Glutamatergic neuron (in vitro differentiated cells): ENCODE measurements around the gene RIN1. TPM values are rescaled to one million over a fixed set of nuclear protein-coding genes. Genes with fewer than 3 reads are reported as not detected.
"Not testable (repeated sequence)": the region's sequence is repeated elsewhere in the genome, so short reads cannot be mapped to it uniquely, and the experiment has no call there.

ENCODE experiments used
- DNase-seq: peaks from one replicate; pipeline ENCODE4 v3.0.0; 2022
- H3K27ac Mint-ChIP-seq: one replicate; pipeline ENCODE4 v1.8.0; 2020; ENCODE audit warnings: mild to moderate bottlenecking, mixed read lengths, inconsistent platforms; ENCODE audit not compliant: unreplicated experiment
- H3K27me3 Mint-ChIP-seq: one replicate; pipeline ENCODE4 v1.8.0; 2020; ENCODE audit warnings: mild to moderate bottlenecking, moderate library complexity, mixed read lengths, inconsistent platforms; ENCODE audit not compliant: unreplicated experiment
- H3K36me3 Mint-ChIP-seq: one replicate; pipeline ENCODE4 v1.8.0; 2020; ENCODE audit warnings: mild to moderate bottlenecking, mixed read lengths, inconsistent platforms; ENCODE audit not compliant: unreplicated experiment
- H3K4me1 Mint-ChIP-seq: one replicate; pipeline ENCODE4 v1.8.0; 2020; ENCODE audit warnings: mild to moderate bottlenecking, low read depth, mixed read lengths, inconsistent platforms; ENCODE audit not compliant: unreplicated experiment
- H3K4me3 Mint-ChIP-seq: one replicate; pipeline ENCODE4 v1.8.0; 2020; ENCODE audit warnings: mild to moderate bottlenecking, mixed read lengths, inconsistent platforms; ENCODE audit not compliant: unreplicated experiment
- H3K9me3 Mint-ChIP-seq: one replicate; pipeline ENCODE4 v1.8.0; 2020; ENCODE audit warnings: mild to moderate bottlenecking, moderate library complexity, mixed read lengths, inconsistent platforms; ENCODE audit not compliant: unreplicated experiment
- CTCF ChIP-seq: fragments of 200-600 bp; sonication (generic); IDR thresholded peaks from one replicate; pipeline ENCODE4 v1.5.0; 2021; ENCODE audit not compliant: partially characterized antibody, unreplicated experiment
- total RNA-seq: library from RNA; stranded (reverse); fragmentation: NEBNext Ultra II Directional; extraction: Animal tissue kit (Norgen Biotek cat#: 25700); gene quantifications from one replicate; pipeline ENCODE4 v1.2.1, GENCODE V29; 2021; ENCODE audit not compliant: unreplicated experiment

RIN1 gene
- total RNA-seq, 1 donor from 2014 or later, result 1.9 TPM

DNA sequence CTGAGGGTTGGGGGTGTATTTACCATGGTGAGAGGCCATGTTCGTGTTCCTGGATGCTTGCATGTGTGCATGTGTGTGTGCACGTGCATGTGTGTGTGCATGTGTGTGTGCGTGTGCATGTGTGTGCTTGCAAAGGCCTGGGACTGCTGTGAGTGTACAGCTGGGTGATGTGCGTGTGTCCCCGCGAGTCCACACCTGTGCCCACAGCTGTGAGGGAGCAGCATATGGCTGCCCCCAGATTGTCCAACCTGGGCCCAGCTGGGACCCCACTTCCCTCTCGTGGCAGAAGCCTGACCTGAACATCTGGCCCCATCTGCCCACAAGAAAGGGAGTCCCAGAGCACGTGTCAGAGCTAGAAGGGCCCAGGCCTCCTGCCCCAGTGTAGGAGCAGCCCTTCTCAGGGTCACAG lies 11.0 kb downstream of the RIN1 start:
- H3K4me3 Mint-ChIP-seq, result peak overlapping the region; percentile 40
- H3K4me1 Mint-ChIP-seq, result peaks cover 26% of the 10 kb centered on the region
- H3K27me3 Mint-ChIP-seq, result peaks cover 26% of the 10 kb centered on the region
- TF ChIP-seq CTCF, result no peak
- no peaks in the 10 kb centered on the region for H3K36me3 Mint-ChIP-seq
- DNase-seq, result peak; percentile 74
- peaks cover 20% of the 10 kb centered on the region for H3K9me3 Mint-ChIP-seq
- peak overlapping the region; percentile 88 for H3K27ac Mint-ChIP-seq

GRCh38 chr11:66324664-66325063 lies 11.6 kb downstream of the RIN1 start:
- Mint-ChIP-seq H3K36me3 (no peaks in the 10 kb centered on the region), H3K27ac (peak overlapping the region; percentile 88), H3K4me3 (no peak overlapping the region), H3K27me3 (peaks cover 24% of the 10 kb centered on the region), H3K9me3 (peaks cover 25% of the 10 kb centered on the region), H3K4me1 (peaks cover 26% of the 10 kb centered on the region)
- DNase-seq, result no peak
- TF ChIP-seq CTCF, result no peak

DNA sequence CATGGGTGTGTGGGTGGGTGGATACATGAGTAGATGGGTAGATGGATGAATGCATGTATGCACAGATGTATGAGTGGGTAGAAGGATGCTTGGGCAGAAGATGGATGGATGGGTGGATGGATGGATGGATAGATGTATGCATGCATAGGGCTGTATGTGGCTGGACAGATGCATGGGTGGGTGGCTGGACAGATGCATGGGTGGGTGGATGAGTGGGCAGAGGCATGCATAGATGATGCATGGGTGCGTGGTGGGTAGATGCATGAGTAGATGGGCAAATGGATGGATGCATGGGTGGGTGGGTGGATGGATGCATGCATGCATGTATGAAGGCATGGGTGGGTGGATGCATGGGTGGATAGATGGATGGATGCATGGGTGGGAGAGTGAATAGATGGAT lies 12.6 kb downstream of the RIN1 start:
- Mint-ChIP-seq H3K9me3 (peaks cover 30% of the 10 kb centered on the region), H3K27ac (no peak overlapping the region), H3K27me3 (peaks cover 30% of the 10 kb centered on the region), H3K36me3 (no peaks in the 10 kb centered on the region), H3K4me1 (peaks cover 31% of the 10 kb centered on the region), H3K4me3 (no peak overlapping the region)
- TF ChIP-seq CTCF, result no peak
- DNase-seq, result no peak

DNA sequence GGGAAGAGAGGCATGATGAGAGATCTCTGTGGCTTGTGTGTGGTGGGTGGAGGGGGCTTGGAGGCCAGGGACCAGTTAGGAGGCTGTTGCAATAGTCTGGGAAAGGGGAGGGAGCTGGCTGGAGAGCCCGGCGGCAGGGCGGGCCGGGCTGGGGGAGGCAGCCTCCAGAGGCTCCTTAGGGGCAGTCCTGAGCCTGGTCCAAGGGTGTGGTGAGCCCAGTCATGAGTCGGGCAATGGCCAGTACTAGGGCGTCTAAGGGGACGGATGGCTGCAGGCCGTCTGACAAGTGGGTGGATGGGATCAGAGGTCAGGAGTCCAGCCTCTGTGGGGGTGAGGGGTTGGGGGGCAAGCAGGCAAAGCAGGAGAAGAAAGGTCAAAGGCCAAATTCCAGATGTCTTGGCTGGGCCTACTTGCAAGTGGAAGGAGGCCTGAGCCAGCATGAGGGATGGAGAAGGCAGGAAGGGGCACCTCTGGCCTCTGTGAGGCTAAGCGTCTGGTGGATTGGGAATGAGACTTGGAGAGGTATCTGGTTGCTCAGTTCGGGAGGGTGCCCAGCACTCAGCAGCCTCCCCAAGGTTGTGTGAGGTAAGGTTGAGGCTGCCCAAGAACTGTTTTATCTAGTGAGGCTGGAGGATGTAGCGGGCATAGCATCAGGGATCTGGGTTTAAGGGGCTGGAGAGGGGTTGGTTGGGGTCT lies 13.4 kb downstream of the RIN1 start:
- peaks cover 30% of the 10 kb centered on the region for H3K27me3 Mint-ChIP-seq
- no peak for TF ChIP-seq CTCF
- H3K4me1 Mint-ChIP-seq, result peaks cover 35% of the 10 kb centered on the region
- DNase-seq, result no peak
- H3K36me3 Mint-ChIP-seq, result no peaks in the 10 kb centered on the region
- H3K9me3 Mint-ChIP-seq, result peaks cover 36% of the 10 kb centered on the region
- no peak overlapping the region for H3K27ac Mint-ChIP-seq
- no peak overlapping the region for H3K4me3 Mint-ChIP-seq

- Mint-ChIP-seq H3K4me3 (no peak overlapping the region), H3K36me3 (no peaks in the 10 kb centered on the region), H3K4me1 (peaks cover 34% of the 10 kb centered on the region)
Measured at GRCh38 chr11:66321606-66322005, 14.6 kb downstream of the RIN1 start.

DNA sequence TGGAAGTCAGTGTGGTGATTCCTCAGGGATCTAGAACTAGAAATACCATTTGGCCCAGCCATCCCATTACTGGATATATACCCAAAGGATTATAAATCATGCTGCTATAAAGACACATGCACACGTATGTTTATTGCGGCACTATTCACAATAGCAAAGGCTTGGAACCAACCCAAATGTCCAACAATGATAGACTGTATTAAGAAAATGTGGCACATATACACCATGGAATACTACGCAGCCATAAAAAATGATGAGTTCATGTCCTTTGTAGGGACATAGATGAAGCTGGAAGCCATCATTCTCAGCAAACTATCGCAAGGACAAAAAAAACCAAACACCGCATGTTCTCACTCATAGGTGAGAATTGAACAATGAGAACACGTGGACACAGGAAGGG lies 15.5 kb downstream of the RIN1 start:
- not testable (repeated sequence) for H3K27ac Mint-ChIP-seq, H3K4me3 Mint-ChIP-seq, DNase-seq, H3K36me3 Mint-ChIP-seq
- Mint-ChIP-seq H3K4me1 (peaks cover 37% of the 10 kb centered on the region), H3K9me3 (peaks cover 35% of the 10 kb centered on the region), H3K27me3 (peaks cover 28% of the 10 kb centered on the region)

More at GRCh38 chr11:66321606-66322005, 14.6 kb downstream of the RIN1 start:
- no peak for TF ChIP-seq CTCF
- H3K27ac Mint-ChIP-seq, result no peak overlapping the region
- H3K9me3 Mint-ChIP-seq, result peaks cover 39% of the 10 kb centered on the region
- no peak for DNase-seq
- peaks cover 28% of the 10 kb centered on the region for H3K27me3 Mint-ChIP-seq

DNA sequence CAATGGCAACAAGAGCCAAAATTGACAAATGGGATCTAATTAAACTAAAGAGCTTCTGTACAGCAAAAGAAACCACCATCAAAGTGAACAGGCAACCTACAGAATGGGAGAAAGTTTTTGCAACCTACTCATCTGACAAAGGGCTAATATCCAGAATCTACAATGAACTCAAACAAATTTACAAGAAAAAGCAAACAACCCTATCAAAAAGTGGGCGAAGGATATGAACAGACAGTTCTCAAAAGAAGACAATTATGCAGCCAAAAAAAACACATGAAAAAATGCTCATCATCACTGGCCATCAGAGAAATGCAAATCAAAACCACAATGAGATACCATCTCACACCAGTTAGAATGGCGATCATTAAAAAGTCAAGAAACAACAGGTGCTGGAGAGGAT lies 15.9 kb downstream of the RIN1 start:
- Mint-ChIP-seq H3K4me1 (peaks cover 39% of the 10 kb centered on the region), H3K9me3 (peaks cover 34% of the 10 kb centered on the region), H3K27me3 (peaks cover 27% of the 10 kb centered on the region)
- not testable (repeated sequence) for H3K4me3 Mint-ChIP-seq, H3K36me3 Mint-ChIP-seq, H3K27ac Mint-ChIP-seq, DNase-seq
